Peyer's patch (tissue), 4 donors: ENCODE data around the gene PDE5A.

Experiments used
- POLR2A ChIP-seq, 2 donors: fragments of 450-650 bp; IDR thresholded peaks; one replicate each; pipeline ENCODE4 v1.5.1; 2017; ENCODE audit warnings: antibody characterized with exemption in 2 of 2, mild to moderate bottlenecking in 2 of 2, moderate library complexity in 2 of 2
- TF ChIP-seq, protein P1 (sequence below), 6 experiments: fragments of 450-650 bp in 4 of 6; fragments of 200-600 bp in 2 of 6; sonication (generic) in 1 of 6; IDR thresholded peaks; one replicate each; pipeline ENCODE4 v1.5.1; 2017 to 2019; ENCODE audit warnings: antibody characterized with exemption in 6 of 6, mild to moderate bottlenecking in 3 of 6, moderate library complexity in 1 of 6

GRCh38 chr4:119646347-119647071 lies 17.9 kb upstream of the PDE5A start:
- TF ChIP-seq, protein P1, sequence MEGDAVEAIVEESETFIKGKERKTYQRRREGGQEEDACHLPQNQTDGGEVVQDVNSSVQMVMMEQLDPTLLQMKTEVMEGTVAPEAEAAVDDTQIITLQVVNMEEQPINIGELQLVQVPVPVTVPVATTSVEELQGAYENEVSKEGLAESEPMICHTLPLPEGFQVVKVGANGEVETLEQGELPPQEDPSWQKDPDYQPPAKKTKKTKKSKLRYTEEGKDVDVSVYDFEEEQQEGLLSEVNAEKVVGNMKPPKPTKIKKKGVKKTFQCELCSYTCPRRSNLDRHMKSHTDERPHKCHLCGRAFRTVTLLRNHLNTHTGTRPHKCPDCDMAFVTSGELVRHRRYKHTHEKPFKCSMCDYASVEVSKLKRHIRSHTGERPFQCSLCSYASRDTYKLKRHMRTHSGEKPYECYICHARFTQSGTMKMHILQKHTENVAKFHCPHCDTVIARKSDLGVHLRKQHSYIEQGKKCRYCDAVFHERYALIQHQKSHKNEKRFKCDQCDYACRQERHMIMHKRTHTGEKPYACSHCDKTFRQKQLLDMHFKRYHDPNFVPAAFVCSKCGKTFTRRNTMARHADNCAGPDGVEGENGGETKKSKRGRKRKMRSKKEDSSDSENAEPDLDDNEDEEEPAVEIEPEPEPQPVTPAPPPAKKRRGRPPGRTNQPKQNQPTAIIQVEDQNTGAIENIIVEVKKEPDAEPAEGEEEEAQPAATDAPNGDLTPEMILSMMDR (IDR thresholded peaks at IDR 0.05) = no peak
- no peak for TF ChIP-seq POLR2A (IDR thresholded peaks at IDR 0.05)
